Measurements from ENCODE around the gene ZNF74.

DNA sequence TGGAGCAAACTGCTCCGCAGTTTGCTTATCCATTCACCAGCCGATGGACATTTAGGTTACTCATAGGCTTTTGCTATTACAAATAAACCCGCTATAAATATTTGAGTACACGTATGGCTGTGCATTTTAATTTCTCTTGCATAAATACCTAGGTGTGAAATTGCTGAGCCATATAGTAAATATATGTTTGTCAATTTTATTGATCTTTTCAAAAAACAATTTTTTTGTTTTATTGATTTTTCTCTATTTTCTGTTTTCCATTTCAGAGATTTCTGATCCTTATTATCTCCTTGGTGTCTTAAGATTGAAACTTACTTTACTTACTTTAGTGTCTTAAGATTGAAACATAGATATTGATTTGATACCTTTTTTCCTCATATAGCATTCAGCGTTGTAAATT, 4.5 kb downstream of the ZNF74 start:
- TF ChIP-seq POLR2A (IDR thresholded peaks at IDR 0.05; ENCODE audit: low read length) (no peak), KDM1A (IDR thresholded peaks at IDR 0.05; ENCODE audit: low read depth) (no peak), CTCF (IDR thresholded peaks at IDR 0.05) (no peak), CHD4 (IDR thresholded peaks at IDR 0.05; ENCODE audit: borderline replicate concordance) (no peak), EP300 (IDR thresholded peaks at IDR 0.05) (no peak), ZSCAN20 (CRISPR knock-in tag; IDR thresholded peaks at IDR 0.05) (no peak), PHF8 (IDR thresholded peaks at IDR 0.05; ENCODE audit: borderline replicate concordance, low read depth) (no peak), NFE2L2 (conservative IDR thresholded peaks at IDR 0.05; ENCODE audit: low read length) (no peak), SREBF2 (IDR thresholded peaks at IDR 0.05) (no peak), GATA3 (IDR thresholded peaks at IDR 0.05; ENCODE audit: borderline replicate concordance) (no peak), EHMT2 (IDR thresholded peaks at IDR 0.05; ENCODE audit: low read depth) (no peak)
